ENCODE data around the gene TFCP2.

The TFCP2 gene

DNA sequence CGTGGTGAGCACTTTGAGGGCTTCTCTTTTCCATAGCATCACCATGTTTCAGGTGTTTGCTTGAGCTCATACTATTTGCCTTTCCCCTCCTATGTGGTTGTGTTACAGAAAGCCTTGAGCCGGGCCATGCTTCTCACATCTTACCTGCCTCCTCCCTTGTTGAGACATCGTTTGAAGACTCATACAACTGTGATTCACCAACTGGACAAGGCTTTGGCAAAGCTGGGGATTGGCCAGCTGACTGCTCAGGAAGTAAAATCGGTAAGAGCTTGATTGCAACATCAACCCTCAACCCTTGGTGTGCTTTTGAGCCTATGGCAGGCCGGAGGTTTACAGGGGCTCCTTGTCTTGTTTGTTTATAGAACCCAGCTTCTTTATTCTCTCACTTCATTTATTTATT, 116.7 kb downstream of the TFCP2 start:
- TF ChIP-seq CTCF (IDR thresholded peaks at IDR 0.05; ENCODE audit: low read depth, low read length) = no peak
- H3K4me3 ChIP-seq (ENCODE audit: low read depth, low read length) = no peak overlapping the region

- H3K4me3 ChIP-seq (ENCODE audit: low read depth, low read length) = no peak overlapping the region
- TF ChIP-seq CTCF (IDR thresholded peaks at IDR 0.05; ENCODE audit: low read depth, low read length) = no peak
Measured at GRCh38 chr12:51055060-51055459, 117.9 kb downstream of the TFCP2 start.

DNA sequence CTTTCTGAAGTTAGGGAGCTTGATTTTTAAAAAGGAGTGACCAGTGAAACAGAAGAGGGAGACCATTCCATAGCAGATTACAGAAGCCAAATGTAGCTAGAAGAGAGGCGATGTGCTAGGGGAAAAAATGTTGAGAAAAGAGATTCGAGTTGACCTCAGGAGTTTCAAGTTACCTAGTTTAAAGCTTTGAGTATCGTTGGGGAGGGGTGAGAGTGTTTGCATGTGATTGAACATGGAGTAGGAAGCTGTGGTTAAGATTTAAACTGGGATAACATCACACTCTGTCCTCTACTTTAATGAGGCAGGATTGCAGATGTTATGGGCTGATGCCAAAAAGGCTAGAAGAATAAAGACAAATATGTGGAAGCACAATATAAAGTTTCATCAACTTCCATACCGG, 121.1 kb downstream of the TFCP2 start:
- no peak for TF ChIP-seq CTCF (IDR thresholded peaks at IDR 0.05; ENCODE audit: low read depth, low read length)
- no peak overlapping the region for H3K4me3 ChIP-seq (ENCODE audit: low read depth, low read length)

- no peak for TF ChIP-seq CTCF (IDR thresholded peaks at IDR 0.05; ENCODE audit: low read depth, low read length)
- peak overlapping the region; percentile 92; the same call in 1 of the 2 replicates for H3K4me3 ChIP-seq (ENCODE audit: low read depth, low read length)
Measured at GRCh38 chr12:51049525-51049924, 123.4 kb downstream of the TFCP2 start.

GRCh38 chr12:51048661-51049251, 124.2 kb downstream of the TFCP2 start:
- TF ChIP-seq CTCF (IDR thresholded peaks at IDR 0.05; ENCODE audit: low read depth, low read length) = no peak
- H3K4me3 ChIP-seq (ENCODE audit: low read depth, low read length) = peak overlapping the region; percentile 92

DNA sequence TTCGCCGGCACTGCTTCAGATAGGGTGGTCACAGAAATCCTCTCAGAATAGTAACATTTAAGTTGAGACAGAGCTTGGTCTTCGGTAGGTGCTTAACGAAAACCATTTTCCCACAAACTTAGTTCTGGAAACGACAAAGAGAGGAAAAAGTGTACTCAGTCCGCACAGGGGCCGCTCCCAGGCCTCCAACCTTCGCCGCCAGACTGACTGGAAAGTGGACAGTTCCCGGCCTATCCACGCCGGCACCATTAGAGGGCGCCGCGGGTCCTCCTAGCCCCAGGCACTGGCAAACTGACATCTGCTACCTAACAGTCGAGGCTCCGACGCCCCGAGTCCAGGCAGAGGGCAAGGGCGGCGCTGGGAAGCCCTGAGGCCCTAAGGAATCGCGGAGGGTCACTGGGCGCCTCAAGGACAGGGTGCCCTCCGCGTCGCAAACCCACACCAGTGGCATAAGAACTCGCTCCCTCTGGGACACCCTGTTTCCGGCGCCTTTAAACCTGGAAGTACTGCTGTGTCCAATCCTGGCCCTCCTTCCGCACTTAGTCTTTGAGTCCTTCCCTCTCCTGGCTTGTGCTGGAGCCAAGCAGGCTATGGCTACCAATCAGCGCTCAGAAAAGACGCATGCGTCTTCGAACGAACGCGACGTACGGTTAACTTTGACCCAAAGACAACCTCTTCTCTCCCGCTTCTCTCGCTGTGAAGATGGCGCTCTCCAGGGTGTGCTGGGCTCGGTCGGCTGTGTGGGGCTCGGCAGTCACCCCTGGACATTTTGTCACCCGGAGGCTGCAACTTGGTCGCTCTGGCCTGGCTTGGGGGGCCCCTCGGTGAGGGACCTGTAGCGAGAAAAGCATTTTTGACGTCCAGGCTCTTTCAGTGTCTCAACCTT, 125.0 kb downstream of the TFCP2 start, which contains the start of gene LETMD1:
TSS of gene LETMD1 (plus strand) at position 673 of the 886 bp plus-strand sequence. CDS start at position 703, 30 bp downstream.
- TF ChIP-seq CTCF (IDR thresholded peaks at IDR 0.05; ENCODE audit: low read depth, low read length) = peak; percentile 86
- peak within 1 kb of the TSS; percentile 92 for H3K4me3 ChIP-seq (ENCODE audit: low read depth, low read length)

Measured in WI38 (cell line).